HepG2 (cell line): ENCODE measurements around the gene BRMS1. TPM values are rescaled to one million over a fixed set of nuclear protein-coding genes. Genes with fewer than 3 reads are reported as not detected.

ENCODE experiments used
- CREBL2 ChIP-seq: sonication (generic); formaldehyde crosslinking; IDR thresholded peaks from 2 replicates; pipeline ENCODE4 v1.8.1; 2023; ENCODE audit warnings: missing genetic modification reagents, mild to moderate bottlenecking, borderline replicate concordance
- FOXK2 ChIP-seq: fragments of 450-650 bp; IDR thresholded peaks from 2 replicates; pipeline ENCODE4 v1.6.1; 2016
- HNF1B ChIP-seq: sonication (generic); formaldehyde crosslinking; IDR thresholded peaks from 2 replicates; pipeline ENCODE4 v1.5.1; 2020; ENCODE audit warnings: mild to moderate bottlenecking, moderate library complexity, missing genetic modification reagents
- HNRNPL ChIP-seq: fragments of 200-400 bp; formaldehyde crosslinking; IDR thresholded peaks from 2 replicates; pipeline ENCODE4 v1.6.1; 2017; ENCODE audit warnings: mild to moderate bottlenecking, low read depth, low read length
- MAX ChIP-seq: IDR thresholded peaks from 2 replicates; pipeline ENCODE4 v1.6.1; 2012; ENCODE audit warnings: inconsistent platforms
- MXD3 ChIP-seq: IDR thresholded peaks from 2 replicates; pipeline ENCODE4 v1.6.1; 2016; ENCODE audit warnings: mild to moderate bottlenecking, missing biosample characterization, missing genetic modification reagents
- NR2F2 ChIP-seq: IDR thresholded peaks from 2 replicates; pipeline ENCODE4 v1.6.1; 2012; ENCODE audit warnings: low read depth, inconsistent platforms, borderline replicate concordance
- PTBP1 ChIP-seq: fragments of 200-400 bp; formaldehyde crosslinking; IDR thresholded peaks from 2 replicates; pipeline ENCODE4 v1.6.1; 2018; ENCODE audit warnings: low read length, low read depth; ENCODE audit not compliant: poor library complexity, severe bottlenecking
- SP4 ChIP-seq: sonication (generic); formaldehyde crosslinking; IDR thresholded peaks from 2 replicates; pipeline ENCODE4 v1.8.1; 2023; ENCODE audit warnings: mild to moderate bottlenecking, missing genetic modification reagents
- ZEB1 ChIP-seq: IDR thresholded peaks from 2 replicates; pipeline ENCODE4 v1.6.1; 2012; ENCODE audit warnings: mild to moderate bottlenecking, low read depth, inconsistent platforms; ENCODE audit not compliant: insufficient replicate concordance
- ZNF225 ChIP-seq: sonication (generic); formaldehyde crosslinking; IDR thresholded peaks from 2 replicates; pipeline ENCODE4 v1.4.0; 2020; ENCODE audit warnings: mild to moderate bottlenecking, missing genetic modification reagents
- ZNF318 ChIP-seq: sonication (generic); formaldehyde crosslinking; IDR thresholded peaks from 2 replicates; pipeline ENCODE4 v1.4.0; 2020; ENCODE audit warnings: mild to moderate bottlenecking, missing genetic modification reagents
- ZNF580 ChIP-seq: IDR thresholded peaks from 2 replicates; pipeline ENCODE4 v1.6.1; 2016; ENCODE audit warnings: low read depth, borderline replicate concordance
- ZNF710 ChIP-seq: sonication (generic); formaldehyde crosslinking; IDR thresholded peaks from 2 replicates; pipeline ENCODE4 v1.5.0; 2020; ENCODE audit warnings: mild to moderate bottlenecking, missing genetic modification reagents, borderline replicate concordance
- ZNF879 ChIP-seq: sonication (generic); formaldehyde crosslinking; IDR thresholded peaks from 2 replicates; pipeline ENCODE4 v1.8.1; 2023; ENCODE audit warnings: missing genetic modification reagents
- polyA plus RNA-seq, 8 experiments: library from polyadenylated mRNA; depleted of rRNA in 3 of 8; stranded (reverse) in 7 of 8; unstranded in 1 of 8; fragments of >200 nt; fragmentation: Illumina TruSeq in 4 of 8; extraction: Trizol in 4 of 8; gene quantifications; 2 replicates each; pipeline versions ENCODE4 v1.2.1 to v1.2.3, GENCODE V29; 2011 to 2016; ENCODE audit warnings: low read depth in 4 of 8, missing spikeins in 1 of 8, mixed read lengths in 1 of 8; ENCODE audit not compliant: insufficient read depth in 1 of 8
- total RNA-seq, 5 experiments: library from RNA; depleted of rRNA; stranded (reverse); fragments of >200 nt; fragmentation: Illumina TruSeq; extraction: Trizol; gene quantifications; 2 replicates each; pipeline ENCODE4 v1.2.3, GENCODE V29; 2016; ENCODE audit warnings: low read depth in 1 of 5

The BRMS1 gene
- total and polyA plus RNA-seq, 2 of the 13 experiments (the other 11 are each of a cell fraction or from before 2014, with no cell fraction given), result 15.8 to 55.7 TPM

GRCh38 chr11:66288671-66289547 lies 56.0 kb downstream of the BRMS1 start, which contains the start of gene YIF1A (continued):
- TF ChIP-seq ZNF318 (CRISPR knock-in tag) (no peak), ZNF225 (CRISPR knock-in tag) (no peak), MXD3 (CRISPR knock-in tag) (peak; percentile 39; the same call in 1 of the 2 replicates), PTBP1 (peak; percentile 58), NR2F2 (no peak; the same call in 1 of the 2 replicates), ZNF879 (CRISPR knock-in tag) (no peak), HNF1B (no peak), ZNF710 (peak; percentile 58; the same call in 1 of the 2 replicates), ZEB1 (no peak), FOXK2 (no peak), SP4 (CRISPR knock-in tag) (peak; percentile 14; the same call in 1 of the 2 replicates), ZNF580 (CRISPR knock-in tag) (no peak; the same call in 1 of the 2 replicates), MAX (peak; percentile 86), CREBL2 (CRISPR knock-in tag) (no peak), HNRNPL (peak; percentile 51; the same call in 1 of the 2 replicates)
